ENCODE results near the gene ATP2C2.

- no peak for TF ChIP-seq CTCF (IDR thresholded peaks at IDR 0.05)
- TF ChIP-seq POLR2A (IDR thresholded peaks at IDR 0.05) = no peak
These were observed 10.2 kb downstream of the ATP2C2 start for GRCh38 chr16:84378567-84378966.
